ENCODE measurements around the gene POC1B.

Gene POC1B

GRCh38 chr12:89464974-89465592 is 60.8 kb downstream of the POC1B start:
- peak; percentile 15 for DNase-seq (ENCODE audit: low read depth)

- DNase-seq (ENCODE audit: low read depth) = peak; percentile 84
These were observed 63.9 kb downstream of the POC1B start for GRCh38 chr12:89461649-89462612.

- DNase-seq (ENCODE audit: low read depth) = peak; percentile 56
These were observed 64.7 kb downstream of the POC1B start for GRCh38 chr12:89461190-89461589.

GRCh38 chr12:89459279-89459678 is 66.6 kb downstream of the POC1B start:
- DNase-seq (ENCODE audit: low read depth) = peak; percentile 20

- no peak for DNase-seq (ENCODE audit: low read depth)
These were observed 69.3 kb downstream of the POC1B start for GRCh38 chr12:89456565-89456964.

GRCh38 chr12:89454080-89454848 is 71.6 kb downstream of the POC1B start:
- peak; percentile 15 for DNase-seq (ENCODE audit: low read depth)

GRCh38 chr12:89453121-89453978 is 72.5 kb downstream of the POC1B start:
- peak; percentile 90 for DNase-seq (ENCODE audit: low read depth)

- DNase-seq (ENCODE audit: low read depth) = peak; percentile 96
These were observed 74.0 kb downstream of the POC1B start for GRCh38 chr12:89451841-89452251.

- DNase-seq (ENCODE audit: low read depth) = peak; percentile 89
These were observed 74.9 kb downstream of the POC1B start for GRCh38 chr12:89450907-89451306.

- DNase-seq (ENCODE audit: low read depth) = peak; percentile 56
These were observed 76.9 kb downstream of the POC1B start for GRCh38 chr12:89448951-89449371.

- no peak for DNase-seq (ENCODE audit: low read depth)
These were observed 77.3 kb downstream of the POC1B start for GRCh38 chr12:89448526-89448925.

GRCh38 chr12:89439941-89440340 is 85.9 kb downstream of the POC1B start:
- peak; percentile 65 for DNase-seq (ENCODE audit: low read depth)

GRCh38 chr12:89437231-89437630 is 88.6 kb downstream of the POC1B start:
- DNase-seq (ENCODE audit: low read depth) = no peak

GRCh38 chr12:89436062-89436461 is 89.8 kb downstream of the POC1B start:
- no peak for DNase-seq (ENCODE audit: low read depth)

GRCh38 chr12:89433634-89434033 is 92.2 kb downstream of the POC1B start:
- no peak for DNase-seq (ENCODE audit: low read depth)

- no peak for DNase-seq (ENCODE audit: low read depth)
These were observed 93.5 kb downstream of the POC1B start for GRCh38 chr12:89432396-89432795.

GRCh38 chr12:89429528-89429927 is 96.3 kb downstream of the POC1B start:
- DNase-seq (ENCODE audit: low read depth) = no peak

- DNase-seq (ENCODE audit: low read depth) = peak; percentile 18
These were observed 98.2 kb downstream of the POC1B start for GRCh38 chr12:89427508-89428156.

GRCh38 chr12:89424846-89425245 is 101.0 kb downstream of the POC1B start:
- no peak for DNase-seq (ENCODE audit: low read depth)

- DNase-seq (ENCODE audit: low read depth) = no peak
These were observed 101.5 kb downstream of the POC1B start for GRCh38 chr12:89424389-89424788.

All from iris pigment epithelial cell (primary cell).